Natural killer cell treated with Interleukin-12 subunit alpha and Interleukin-12 subunit beta and Interleukin-15 and Interleukin-18, amount 100 ng/mL, for 72 hours (primary cell): ENCODE data around the gene DCN. TPM values are rescaled to one million over a fixed set of nuclear protein-coding genes. Genes with fewer than 3 reads are reported as not detected.

Experiments
- ATAC-seq, 2 donors: fragments of 150-1000 bp; cut with Tn5 transposase in 1 of 2; sonication (Bioruptor Pico), chemical (Tn5 transposase) in 1 of 2; 2 replicates each; pipeline ENCODE4 v1.10.0; 2021
- DNase-seq: peaks from one replicate; pipeline ENCODE4 v3.0.0; 2022; ENCODE audit warnings: low spot score
- H3K27ac Mint-ChIP-seq, 2 donors: 1 replicate in 1 of 2; 2 replicates in 1 of 2; pipeline ENCODE4 v1.8.0; 2022; ENCODE audit warnings: mixed read lengths in 2 of 2, mild to moderate bottlenecking in 1 of 2, moderate library complexity in 1 of 2
- H3K27me3 Mint-ChIP-seq, 2 donors: 1 replicate in 1 of 2; 2 replicates in 1 of 2; pipeline ENCODE4 v1.8.0; 2022; ENCODE audit warnings: mixed read lengths in 2 of 2
- H3K36me3 Mint-ChIP-seq: one replicate; pipeline ENCODE4 v1.8.0; 2022; ENCODE audit warnings: mixed read lengths
- H3K4me1 Mint-ChIP-seq, 2 donors: 1 replicate in 1 of 2; 2 replicates in 1 of 2; pipeline ENCODE4 v1.8.0; 2022; ENCODE audit warnings: low read depth in 2 of 2, mixed read lengths in 2 of 2, mild to moderate bottlenecking in 1 of 2
- H3K4me3 Mint-ChIP-seq: one replicate; pipeline ENCODE4 v1.8.0; 2022; ENCODE audit warnings: mixed read lengths
- H3K9me3 Mint-ChIP-seq: 2 replicates; pipeline ENCODE4 v1.8.0; 2022; ENCODE audit warnings: mixed read lengths
- total RNA-seq, 2 donors: library from RNA; stranded (reverse); gene quantifications; one replicate each; pipeline ENCODE4 v1.2.3, GENCODE V29; 2022

The DCN gene
- total RNA-seq, 2 donors from 2014 or later = not detected

DNA sequence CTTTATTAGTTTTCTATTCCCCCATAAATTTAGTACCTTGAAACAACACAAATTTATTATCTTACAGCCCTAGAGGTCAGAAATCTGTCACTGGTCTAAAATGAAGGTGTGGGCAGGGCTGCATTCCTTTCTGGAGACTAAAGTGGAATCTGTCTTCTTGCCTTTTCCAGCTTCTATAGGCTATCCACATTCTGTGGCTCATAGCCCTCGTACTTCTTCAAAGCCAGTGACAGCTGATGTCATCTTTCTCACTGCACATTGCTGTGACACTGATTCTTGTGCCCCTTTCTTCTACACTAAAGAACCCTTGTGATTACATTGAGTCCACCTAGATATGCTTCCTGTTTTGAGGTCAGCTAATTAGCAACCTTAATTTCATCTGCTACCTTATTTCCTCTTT, 23.2 kb upstream of the DCN start:
- H3K27me3 Mint-ChIP-seq = no peaks in the 10 kb centered on the region
- no peaks in the 10 kb centered on the region for H3K36me3 Mint-ChIP-seq
- ATAC-seq (no peak), DNase-seq (no peak)
- H3K27ac Mint-ChIP-seq = no peak overlapping the region
- peaks cover 5% of the 10 kb centered on the region for H3K9me3 Mint-ChIP-seq
- H3K4me1 Mint-ChIP-seq = no peaks in the 10 kb centered on the region
- no peak overlapping the region for H3K4me3 Mint-ChIP-seq

DNA sequence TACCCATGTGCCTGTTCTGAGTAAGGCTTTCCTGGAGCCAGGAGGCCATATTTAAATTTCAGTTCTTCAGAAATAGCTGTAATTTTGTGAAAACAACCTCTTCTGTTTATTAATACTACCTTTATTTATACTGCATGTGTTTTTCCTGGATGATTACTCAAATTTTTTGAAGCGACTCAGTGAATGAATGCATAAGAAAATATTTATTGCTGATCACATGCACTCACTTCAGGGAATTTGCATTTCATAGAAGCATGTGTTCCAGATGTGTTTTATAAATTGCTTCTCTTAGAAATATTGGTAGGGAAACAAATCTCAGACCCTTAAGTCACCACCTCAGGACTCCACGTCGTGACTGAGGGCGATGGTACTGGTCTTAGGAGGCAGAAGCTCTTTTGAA, 21.8 kb upstream of the DCN start:
- no peaks in the 10 kb centered on the region for H3K36me3 Mint-ChIP-seq

DNA sequence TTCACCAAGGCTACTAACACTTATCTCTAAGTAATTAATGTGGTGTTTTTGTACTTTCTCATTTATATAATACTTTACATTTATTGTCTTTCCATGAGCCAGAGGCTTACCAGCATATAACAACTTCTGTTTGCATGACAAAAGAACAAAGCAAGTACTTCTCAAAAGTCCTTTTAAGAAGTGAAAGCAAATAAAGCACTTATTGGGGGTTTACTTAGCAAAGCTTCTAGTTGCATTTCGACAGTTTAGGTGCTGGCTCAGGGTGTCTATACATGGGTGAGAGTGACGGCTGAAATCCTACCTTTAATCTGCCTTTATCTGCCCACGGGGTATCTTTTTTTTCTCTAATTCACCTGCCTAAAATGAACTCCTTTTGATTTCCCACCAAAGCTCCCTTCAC, 21.0 kb upstream of the DCN start:
- Mint-ChIP-seq H3K4me1 (no peaks in the 10 kb centered on the region), H3K27me3 (no peaks in the 10 kb centered on the region), H3K9me3 (peaks cover 5% of the 10 kb centered on the region), H3K4me3 (no peak overlapping the region), H3K27ac (no peak overlapping the region), H3K36me3 (no peaks in the 10 kb centered on the region)
- DNase-seq (no peak), ATAC-seq (no peak)

More for the DNA sequence above, 21.8 kb upstream of the DCN start:
- no peak for DNase-seq
- H3K4me1 Mint-ChIP-seq = no peaks in the 10 kb centered on the region
- no peaks in the 10 kb centered on the region for H3K27me3 Mint-ChIP-seq
- no peak overlapping the region for H3K4me3 Mint-ChIP-seq
- H3K9me3 Mint-ChIP-seq = peaks cover 5% of the 10 kb centered on the region
- no peak overlapping the region for H3K27ac Mint-ChIP-seq
- ATAC-seq = no peak

DNA sequence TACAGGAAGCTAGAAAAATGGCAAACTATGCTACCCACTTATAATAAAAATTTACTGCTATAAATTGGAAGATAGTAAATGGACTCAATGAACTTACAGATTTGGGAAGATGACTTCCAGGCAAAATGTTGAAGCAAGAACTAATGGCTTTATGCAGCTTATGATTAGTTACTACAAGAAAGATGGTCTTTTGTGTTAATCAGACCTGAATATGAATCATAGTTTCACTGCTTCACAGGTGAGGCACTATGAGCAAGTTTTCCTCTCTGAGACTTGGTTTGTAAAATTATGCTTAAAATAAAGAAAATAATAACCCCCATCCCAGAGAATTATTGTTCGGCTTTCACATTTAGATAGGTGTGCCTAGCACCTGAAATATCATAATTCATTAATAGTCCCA, 19.8 kb upstream of the DCN start:
- DNase-seq (no peak), ATAC-seq (no peak)
- Mint-ChIP-seq H3K27ac (no peak overlapping the region), H3K9me3 (no peaks in the 10 kb centered on the region), H3K36me3 (no peaks in the 10 kb centered on the region), H3K27me3 (no peaks in the 10 kb centered on the region), H3K4me3 (no peak overlapping the region), H3K4me1 (no peaks in the 10 kb centered on the region)

DNA sequence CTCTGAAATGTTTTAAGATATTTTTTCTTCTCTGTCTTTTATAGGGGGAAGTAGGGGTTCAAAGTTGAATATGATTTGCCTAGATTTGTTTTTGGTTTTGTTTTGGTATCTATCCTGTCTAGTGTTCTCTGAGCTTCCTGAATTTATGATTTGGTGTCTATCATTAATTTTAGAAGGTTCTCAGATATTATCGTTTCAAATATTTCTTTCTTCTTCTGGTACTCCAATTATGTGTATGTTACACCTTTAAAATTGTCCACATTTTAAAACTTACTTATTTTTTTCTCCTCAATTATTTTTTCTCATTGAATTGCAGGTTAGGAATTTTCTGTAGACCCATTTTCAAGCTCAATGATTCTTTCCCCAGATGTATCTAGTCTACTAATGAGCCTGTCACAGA, 13.8 kb upstream of the DCN start:
- ATAC-seq (no peak), DNase-seq (no peak)
- Mint-ChIP-seq H3K36me3 (no peaks in the 10 kb centered on the region), H3K27ac (no peak overlapping the region), H3K9me3 (no peaks in the 10 kb centered on the region), H3K4me3 (no peak overlapping the region), H3K27me3 (no peaks in the 10 kb centered on the region), H3K4me1 (no peaks in the 10 kb centered on the region)

DNA sequence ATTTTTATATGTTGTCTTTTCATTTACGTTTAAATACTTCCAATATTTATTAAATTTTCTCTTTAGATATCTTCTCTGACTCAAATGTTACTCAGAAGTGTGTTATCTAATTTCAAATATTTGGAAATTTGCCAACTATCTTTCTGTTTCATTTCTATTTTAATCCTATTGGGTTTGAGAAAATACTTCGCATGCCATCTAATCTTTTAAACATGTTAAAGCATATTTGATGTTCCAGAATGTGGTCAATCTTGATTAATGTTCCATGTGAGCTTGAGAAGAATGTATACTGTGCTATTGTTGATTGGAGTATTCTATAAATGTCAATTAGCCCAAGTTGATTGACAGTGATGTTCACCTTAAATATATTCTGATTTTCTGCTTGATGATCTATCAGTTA, 11.9 kb upstream of the DCN start:
- no peaks in the 10 kb centered on the region for H3K9me3 Mint-ChIP-seq
- DNase-seq = no peak
- ATAC-seq = no peak
- no peak overlapping the region for H3K4me3 Mint-ChIP-seq
- H3K27me3 Mint-ChIP-seq = no peaks in the 10 kb centered on the region
- no peaks in the 10 kb centered on the region for H3K4me1 Mint-ChIP-seq
- H3K36me3 Mint-ChIP-seq = no peaks in the 10 kb centered on the region
- H3K27ac Mint-ChIP-seq = no peak overlapping the region

DNA sequence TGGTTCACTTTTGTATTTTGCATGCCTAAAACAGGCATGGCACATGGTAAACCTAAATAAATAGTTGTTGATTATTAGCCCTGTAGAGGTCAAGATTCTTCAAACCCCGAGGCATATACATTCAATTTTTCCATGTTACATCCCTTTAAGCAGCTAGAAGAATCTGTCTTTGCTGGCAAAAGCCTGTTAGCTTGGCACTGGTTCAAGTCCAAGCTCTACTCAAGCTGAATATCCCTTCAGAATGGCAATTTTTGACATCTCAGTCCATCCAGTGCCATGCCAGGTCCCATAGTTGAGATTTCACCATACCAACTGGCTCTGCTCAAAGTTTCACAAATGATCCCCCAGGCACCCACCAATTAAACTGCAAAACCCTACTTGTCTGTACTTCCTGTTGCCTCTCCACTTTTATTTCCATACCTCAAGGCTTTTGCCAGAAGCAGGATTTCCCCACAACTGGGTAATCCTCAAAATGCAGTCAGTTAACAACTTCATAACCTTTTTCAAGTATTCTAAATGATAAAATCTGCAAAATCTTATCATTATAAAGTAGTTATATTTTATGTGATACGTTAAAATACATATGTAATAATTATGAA, 9.0 kb upstream of the DCN start:
- Mint-ChIP-seq H3K9me3 (no peaks in the 10 kb centered on the region), H3K4me1 (no peaks in the 10 kb centered on the region), H3K4me3 (no peak overlapping the region), H3K27ac (no peak overlapping the region), H3K27me3 (no peaks in the 10 kb centered on the region), H3K36me3 (no peaks in the 10 kb centered on the region)
- DNase-seq = no peak
- ATAC-seq = no peak

DNA sequence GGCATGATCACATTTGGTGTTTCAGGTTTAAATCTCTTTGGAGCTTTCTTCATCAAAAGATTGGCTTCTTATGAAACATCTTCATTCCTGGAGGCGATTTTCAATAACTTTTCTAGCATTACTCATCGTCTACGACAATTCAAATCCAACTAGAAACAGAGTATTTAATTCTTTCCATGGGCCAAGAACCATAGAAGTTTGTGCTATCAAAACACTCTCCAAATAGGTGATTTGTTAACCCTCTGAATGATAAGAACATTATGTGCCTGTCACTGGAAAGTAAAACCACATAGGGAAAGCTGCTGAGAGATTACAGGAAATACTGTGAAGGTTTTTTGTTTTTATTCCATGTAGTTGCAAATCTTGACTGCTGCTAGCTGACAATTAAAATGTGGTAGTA, 6.9 kb upstream of the DCN start:
- no peak for ATAC-seq
- no peaks in the 10 kb centered on the region for H3K27me3 Mint-ChIP-seq

DNA sequence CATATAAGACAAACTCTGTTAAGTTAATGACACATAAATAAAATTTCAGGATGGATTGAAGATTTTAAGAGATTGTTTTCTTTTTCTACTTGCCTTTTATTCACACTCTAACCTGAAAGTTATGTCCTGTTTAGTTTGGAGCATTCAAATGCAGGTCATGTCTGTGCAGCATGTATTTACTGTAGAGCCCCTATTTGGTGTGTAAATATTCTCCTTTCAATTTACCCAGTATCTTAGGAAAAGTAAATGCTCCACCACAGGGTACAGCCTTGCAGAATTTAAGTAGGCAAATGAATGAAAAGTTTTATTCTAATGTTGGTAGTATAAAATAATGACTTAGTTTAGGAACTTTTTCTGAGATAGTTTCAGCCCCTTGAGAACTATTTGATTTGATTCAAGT, 6.2 kb upstream of the DCN start:
- no peak overlapping the region for H3K27ac Mint-ChIP-seq
- H3K36me3 Mint-ChIP-seq = no peaks in the 10 kb centered on the region
- no peak for DNase-seq
- H3K4me1 Mint-ChIP-seq = no peaks in the 10 kb centered on the region
- no peak overlapping the region for H3K4me3 Mint-ChIP-seq
- no peak for ATAC-seq
- H3K9me3 Mint-ChIP-seq = no peaks in the 10 kb centered on the region
- H3K27me3 Mint-ChIP-seq = no peaks in the 10 kb centered on the region

More for the DNA sequence above, 6.9 kb upstream of the DCN start:
- Mint-ChIP-seq H3K4me3 (no peak overlapping the region), H3K9me3 (no peaks in the 10 kb centered on the region), H3K27ac (no peak overlapping the region), H3K36me3 (no peaks in the 10 kb centered on the region), H3K4me1 (no peaks in the 10 kb centered on the region)
- no peak for DNase-seq

DNA sequence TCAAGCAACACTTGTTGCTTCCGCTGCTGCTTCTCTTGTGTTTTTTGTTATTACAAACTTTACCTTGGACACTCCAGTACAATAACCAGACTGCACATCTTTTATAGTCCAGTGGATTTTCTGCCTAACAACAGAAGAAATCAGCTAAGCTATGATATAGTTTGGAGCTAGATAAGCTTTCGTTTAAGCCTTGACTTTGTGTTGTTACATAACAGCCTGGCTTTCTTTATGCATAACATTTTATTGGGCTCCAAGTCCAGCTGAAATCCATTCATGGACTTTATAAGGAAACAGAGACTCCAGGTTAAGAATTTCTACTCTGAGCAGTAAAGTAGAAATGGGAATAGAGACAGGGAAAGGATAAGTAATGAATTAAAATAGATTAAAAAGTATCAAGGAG, 3.5 kb upstream of the DCN start:
- Mint-ChIP-seq H3K4me1 (no peaks in the 10 kb centered on the region), H3K9me3 (no peaks in the 10 kb centered on the region), H3K27me3 (no peaks in the 10 kb centered on the region), H3K27ac (no peak overlapping the region), H3K36me3 (no peaks in the 10 kb centered on the region), H3K4me3 (no peak overlapping the region)
- ATAC-seq (no peak), DNase-seq (no peak)

DNA sequence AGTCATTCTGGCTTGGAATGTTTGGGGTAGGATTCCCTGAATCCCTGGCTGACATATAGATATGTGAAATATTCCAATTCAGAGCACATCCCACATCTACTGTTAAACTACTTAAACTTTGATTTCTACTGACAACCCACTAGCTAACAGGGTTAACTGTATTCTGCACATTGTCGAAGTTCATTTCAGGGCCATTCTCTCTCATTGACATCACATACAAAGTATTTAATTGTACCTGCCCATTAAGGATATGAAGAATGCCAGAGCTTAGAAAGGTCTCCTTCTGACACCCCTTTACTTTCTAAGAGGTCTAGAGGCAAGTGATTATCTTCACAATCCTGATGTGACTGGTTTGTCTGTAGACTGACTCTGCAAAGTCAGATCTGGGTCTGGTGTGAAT, 2.8 kb upstream of the DCN start:
- no peaks in the 10 kb centered on the region for H3K36me3 Mint-ChIP-seq
- H3K27ac Mint-ChIP-seq = no peak overlapping the region
- H3K4me1 Mint-ChIP-seq = no peaks in the 10 kb centered on the region
- DNase-seq = no peak
- ATAC-seq = no peak
- H3K27me3 Mint-ChIP-seq = no peaks in the 10 kb centered on the region
- no peaks in the 10 kb centered on the region for H3K9me3 Mint-ChIP-seq
- H3K4me3 Mint-ChIP-seq = no peak overlapping the region

DNA sequence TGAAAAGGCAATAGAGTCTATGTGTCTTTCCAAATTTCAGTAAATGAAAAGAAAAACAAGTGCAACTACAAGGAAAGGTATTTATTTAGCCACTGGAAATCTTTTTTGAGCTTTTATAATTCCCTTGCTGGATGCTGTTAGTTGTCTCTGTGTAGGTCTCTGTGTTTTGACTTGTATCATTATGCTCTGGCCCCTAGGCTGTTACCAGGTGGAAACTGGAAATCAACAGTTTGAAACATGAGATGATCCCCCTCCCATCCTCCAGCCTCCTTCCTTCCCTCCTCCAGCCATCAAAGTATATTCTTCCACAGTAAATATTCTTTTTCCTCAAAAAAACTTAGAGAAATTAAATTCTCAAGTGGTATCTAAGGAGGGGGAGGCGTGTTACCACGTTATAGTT, 934 bp upstream of the DCN start:
- H3K27ac Mint-ChIP-seq = no peak overlapping the region

DNA sequence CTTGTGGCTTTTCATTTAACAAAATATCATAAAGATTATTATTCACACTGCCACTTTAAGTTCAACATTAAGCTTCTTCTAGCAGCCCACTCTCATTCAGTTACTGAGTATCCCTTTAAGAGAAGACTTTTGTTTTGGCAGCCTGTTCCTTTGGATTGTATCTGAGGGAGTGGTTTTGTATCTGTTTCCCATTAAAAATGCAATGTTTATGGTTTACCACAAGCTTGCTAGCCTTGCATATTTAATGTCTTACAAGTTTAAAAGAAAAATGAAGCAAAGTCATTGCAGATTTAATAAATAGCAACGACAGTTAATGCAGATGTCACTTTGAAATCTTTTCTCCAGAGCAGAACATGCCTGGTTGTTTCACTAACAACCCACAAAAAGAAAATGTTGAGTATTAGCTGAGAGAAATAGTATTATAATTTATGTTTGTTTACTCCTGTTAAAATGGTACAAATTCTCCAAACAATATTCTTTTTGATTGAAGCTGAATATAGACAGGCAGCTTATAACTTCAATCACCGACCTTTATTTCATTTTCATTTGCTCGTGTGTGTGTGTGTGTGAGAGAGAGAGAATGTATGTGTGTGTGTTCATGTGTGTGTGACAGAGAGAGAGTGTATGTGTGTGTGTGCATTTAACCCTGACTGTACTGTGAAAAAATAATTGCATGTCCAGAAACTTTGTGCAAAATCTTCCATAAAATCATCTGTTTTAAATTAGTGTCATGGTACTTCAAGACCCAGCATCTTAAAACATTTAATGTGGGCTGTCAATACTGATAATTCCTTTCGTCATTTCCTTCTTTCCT, 1.8 kb downstream of the DCN start:
- ATAC-seq = no peak
- Mint-ChIP-seq H3K27me3 (no peaks in the 10 kb centered on the region), H3K9me3 (no peaks in the 10 kb centered on the region), H3K36me3 (no peaks in the 10 kb centered on the region), H3K4me1 (no peaks in the 10 kb centered on the region), H3K27ac (no peak overlapping the region), H3K4me3 (no peak overlapping the region)
- DNase-seq = no peak

More for the DNA sequence above, 934 bp upstream of the DCN start:
- DNase-seq (no peak), ATAC-seq (no peak)
- Mint-ChIP-seq H3K4me3 (no peak overlapping the region), H3K4me1 (no peaks in the 10 kb centered on the region), H3K27me3 (no peaks in the 10 kb centered on the region), H3K36me3 (no peaks in the 10 kb centered on the region), H3K9me3 (no peaks in the 10 kb centered on the region)

DNA sequence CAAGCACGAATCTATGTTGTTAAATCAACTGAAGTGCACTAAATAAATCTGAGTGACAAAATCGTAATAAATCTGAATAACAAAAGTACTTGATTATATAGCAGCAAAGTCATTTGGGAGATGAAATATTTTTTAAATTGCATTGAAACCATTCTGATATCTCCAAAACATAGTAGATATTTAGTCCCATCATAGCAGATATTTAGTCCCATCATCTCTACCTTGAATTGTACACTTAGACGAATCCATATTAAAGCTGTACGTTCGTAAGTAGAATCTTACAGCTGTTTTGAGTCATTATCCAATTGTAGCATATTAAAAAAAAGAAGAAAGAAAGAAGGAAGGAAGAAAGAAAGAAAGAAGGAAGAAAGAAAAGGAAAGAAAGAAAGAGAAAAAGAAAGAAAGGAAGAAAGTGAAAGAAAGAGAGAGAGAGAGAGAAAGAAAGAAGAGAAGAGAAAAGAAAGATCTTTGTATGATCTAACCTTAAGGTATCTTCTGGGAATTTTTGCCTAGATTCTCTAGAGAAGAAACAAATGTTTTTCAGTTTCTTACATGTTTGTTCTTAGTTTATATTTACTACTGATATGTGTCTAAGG, 2.6 kb downstream of the DCN start:
- H3K27me3 Mint-ChIP-seq = no peaks in the 10 kb centered on the region

More for the DNA sequence above, 2.6 kb downstream of the DCN start:
- Mint-ChIP-seq H3K4me1 (no peaks in the 10 kb centered on the region), H3K9me3 (no peaks in the 10 kb centered on the region), H3K4me3 (no peak overlapping the region), H3K36me3 (no peaks in the 10 kb centered on the region), H3K27ac (no peak overlapping the region)
- no peak for ATAC-seq
- no peak for DNase-seq
